SK-MEL-5 (cell line): ENCODE results near the gene AFAP1. TPM values are rescaled to one million over a fixed set of nuclear protein-coding genes. Genes with fewer than 3 reads are reported as not detected.

Source experiments
- DNase-seq: peaks from one replicate; pipeline ENCODE4 v3.0.0-alpha.2; 2016; ENCODE audit warnings: low read depth, low spot score
- in situ Hi-C: cut with HindIII; loops from 2 replicates; pipeline ENCODE4 v1.10.0; 2016; ENCODE audit warnings: low sequenced_read_pairs, high pct_unique_total_duplicates, low pct_unique_long_range_greater_than_20kb
- total RNA-seq: library from RNA; depleted of rRNA; stranded (reverse); fragments of >200 nt; shearing (Covaris generic); gene quantifications from 2 replicates; pipeline ENCODE4 v1.2.3, GENCODE V29; 2014

Gene AFAP1
- total RNA-seq, 1 experiment from 2014 or later, result 10.3 TPM

- DNase-seq, result no peak
- in situ Hi-C loops, result no loop called here
Observed at GRCh38 chr4:7741946-7742806, 197.5 kb downstream of the AFAP1 start.

GRCh38 chr4:7740866-7741525, 198.7 kb downstream of the AFAP1 start:
- DNase-seq, result no peak
- in situ Hi-C loops, result no loop called here

GRCh38 chr4:7739918-7740865, 199.5 kb downstream of the AFAP1 start:
- DNase-seq, result no peak
- in situ Hi-C loops, result no loop called here

GRCh38 chr4:7739077-7739917, 200.4 kb downstream of the AFAP1 start:
- no peak for DNase-seq
- in situ Hi-C loops, result no loop called here

- DNase-seq, result no peak
- in situ Hi-C loops, result no loop called here
Observed at GRCh38 chr4:7738458-7739076, 201.1 kb downstream of the AFAP1 start.

- in situ Hi-C loops, result no loop called here
Observed at GRCh38 chr4:7737752-7738457, 201.8 kb downstream of the AFAP1 start.

GRCh38 chr4:7737268-7737645, 202.4 kb downstream of the AFAP1 start:
- DNase-seq, result no peak
- in situ Hi-C loops, result no loop called here

More at GRCh38 chr4:7737752-7738457, 201.8 kb downstream of the AFAP1 start:
- DNase-seq, result no peak

GRCh38 chr4:7736436-7737267, 203.0 kb downstream of the AFAP1 start:
- in situ Hi-C loops, result no loop called here
- no peak for DNase-seq

GRCh38 chr4:7735961-7736360, 203.7 kb downstream of the AFAP1 start:
- in situ Hi-C loops, result no loop called here
- DNase-seq, result no peak

GRCh38 chr4:7735395-7735794, 204.3 kb downstream of the AFAP1 start:
- DNase-seq, result no peak
- in situ Hi-C loops, result no loop called here

GRCh38 chr4:7734651-7735260, 204.9 kb downstream of the AFAP1 start:
- in situ Hi-C loops, result no loop called here
- no peak for DNase-seq

GRCh38 chr4:7733801-7734650, 205.6 kb downstream of the AFAP1 start:
- no peak for DNase-seq
- in situ Hi-C loops, result no loop called here

GRCh38 chr4:7733201-7733600, 206.5 kb downstream of the AFAP1 start:
- DNase-seq, result no peak
- in situ Hi-C loops, result no loop called here

- no peak for DNase-seq
- in situ Hi-C loops, result no loop called here
Observed at GRCh38 chr4:7732263-7732662, 207.4 kb downstream of the AFAP1 start.
